GM18861 (cell line): ENCODE results near the gene TRAPPC11.

Experiments used
- ATAC-seq: cut with Tn5 transposase; IDR thresholded peaks from one replicate; pipeline ENCODE4 v1.9.1; 2021; ENCODE audit not compliant: unreplicated experiment

TRAPPC11 gene

GRCh38 chr4:183757060-183757459, 98.0 kb downstream of the TRAPPC11 start:
- no peak for ATAC-seq

- ATAC-seq, result no peak
These were observed 99.1 kb downstream of the TRAPPC11 start for GRCh38 chr4:183758061-183758757.

GRCh38 chr4:183758758-183759447, 99.8 kb downstream of the TRAPPC11 start:
- ATAC-seq, result no peak

- no peak for ATAC-seq
These were observed 101.2 kb downstream of the TRAPPC11 start for GRCh38 chr4:183760326-183760725.
